GM12875 (cell line): Measurements from ENCODE around the gene DHRS4.

Experiments
- H3K4me3 ChIP-seq: one replicate; pipeline ENCODE4 v1.5.1; 2011; ENCODE audit warnings: low read depth, low read length, control low read depth
- CTCF ChIP-seq: IDR thresholded peaks from 2 replicates; pipeline ENCODE4 v1.5.1; 2011; ENCODE audit warnings: low read depth, mild to moderate bottlenecking, control low read depth, inconsistent platforms, low read length, moderate library complexity, borderline replicate concordance; ENCODE audit not compliant: insufficient read depth

Gene DHRS4

GRCh38 chr14:23922545-23922944 lies 31.0 kb upstream of the DHRS4 start:
- no peak overlapping the region for H3K4me3 ChIP-seq
- no peak for TF ChIP-seq CTCF

- TF ChIP-seq CTCF = no peak
These were observed 28.0 kb upstream of the DHRS4 start for GRCh38 chr14:23925523-23926075.

GRCh38 chr14:23926543-23926942 lies 27.0 kb upstream of the DHRS4 start:
- no peak for TF ChIP-seq CTCF
- no peak overlapping the region for H3K4me3 ChIP-seq

More at GRCh38 chr14:23925523-23926075, 28.0 kb upstream of the DHRS4 start:
- no peak overlapping the region for H3K4me3 ChIP-seq

GRCh38 chr14:23929136-23929535 lies 24.4 kb upstream of the DHRS4 start:
- H3K4me3 ChIP-seq = no peak overlapping the region
- no peak for TF ChIP-seq CTCF

GRCh38 chr14:23929822-23930294 lies 23.7 kb upstream of the DHRS4 start:
- TF ChIP-seq CTCF = peak; percentile 96
- no peak overlapping the region for H3K4me3 ChIP-seq

GRCh38 chr14:23930742-23931141 lies 22.8 kb upstream of the DHRS4 start:
- no peak overlapping the region for H3K4me3 ChIP-seq
- no peak for TF ChIP-seq CTCF

- no peak overlapping the region for H3K4me3 ChIP-seq
- no peak for TF ChIP-seq CTCF
These were observed 21.8 kb upstream of the DHRS4 start for GRCh38 chr14:23931721-23932289.
